Motor neuron (in vitro differentiated cells): Measurements from ENCODE around the gene PRPF38B. TPM values are rescaled to one million over a fixed set of nuclear protein-coding genes. Genes with fewer than 3 reads are reported as not detected.
A peak's percentile ranks its signal among the peaks of the same experiment; 100 is the strongest.

Experiments
- ATAC-seq, 8 experiments: fragments of 200-7000 bp; cut with Tn5 transposase; replicated peaks in 6 of 8; 2 replicates each; pipeline ENCODE4 v1.8.0; 2021; ENCODE audit warnings: mild to moderate bottlenecking in 8 of 8, moderate library complexity in 8 of 8
- H3K27ac ChIP-seq, 2 donors: fragments of 250-450 bp; sonication (Bioruptor Pico); 2 replicates each; pipeline ENCODE4 v1.9.0; 2021; ENCODE audit warnings: antibody characterized with exemption in 2 of 2, mild to moderate bottlenecking in 2 of 2, moderate library complexity in 1 of 2
- H3K4me1 ChIP-seq, 2 donors: fragments of 250-450 bp; sonication (Bioruptor Pico); replicated peaks in 1 of 2; 2 replicates each; pipeline ENCODE4 v1.6.1; 2021; ENCODE audit warnings: antibody characterized with exemption in 2 of 2, mild to moderate bottlenecking in 2 of 2, moderate library complexity in 1 of 2
- H3K4me3 ChIP-seq, 5 donors: fragments of 250-450 bp; sonication (Bioruptor Pico); 2 replicates each; pipeline ENCODE4 v1.9.0; 2021; ENCODE audit warnings: antibody characterized with exemption in 5 of 5, mild to moderate bottlenecking in 5 of 5, moderate library complexity in 4 of 5
- WGBS, 10 experiments: fragments of 450-650 bp; shearing (Covaris generic); methylation state at CpG; one replicate each; pipeline ENCODE4 v1.0.0; 2022; 5-methylcytosine and 5-hydroxymethylcytosine counted together
- in situ Hi-C, 9 experiments: fragments of 400-800 bp; cut with MboI; loops; one replicate each; pipeline ENCODE4 v1.15.0; 2021; ENCODE audit warnings: low sequenced_read_pairs in 9 of 9, low pct_unique_long_range_greater_than_20kb in 2 of 9; ENCODE audit not compliant: unreplicated experiment in 9 of 9
- total RNA-seq, 8 experiments: library from RNA; unstranded; fragments of 300-600 nt; gene quantifications; 2 replicates each; pipeline versions ENCODE4 v1.2.3 to v1.2.4, GENCODE V29; 2022

PRPF38B gene
- total RNA-seq, 8 experiments from 2014 or later: 22.0 to 61.4 (median 30.1) TPM

DNA sequence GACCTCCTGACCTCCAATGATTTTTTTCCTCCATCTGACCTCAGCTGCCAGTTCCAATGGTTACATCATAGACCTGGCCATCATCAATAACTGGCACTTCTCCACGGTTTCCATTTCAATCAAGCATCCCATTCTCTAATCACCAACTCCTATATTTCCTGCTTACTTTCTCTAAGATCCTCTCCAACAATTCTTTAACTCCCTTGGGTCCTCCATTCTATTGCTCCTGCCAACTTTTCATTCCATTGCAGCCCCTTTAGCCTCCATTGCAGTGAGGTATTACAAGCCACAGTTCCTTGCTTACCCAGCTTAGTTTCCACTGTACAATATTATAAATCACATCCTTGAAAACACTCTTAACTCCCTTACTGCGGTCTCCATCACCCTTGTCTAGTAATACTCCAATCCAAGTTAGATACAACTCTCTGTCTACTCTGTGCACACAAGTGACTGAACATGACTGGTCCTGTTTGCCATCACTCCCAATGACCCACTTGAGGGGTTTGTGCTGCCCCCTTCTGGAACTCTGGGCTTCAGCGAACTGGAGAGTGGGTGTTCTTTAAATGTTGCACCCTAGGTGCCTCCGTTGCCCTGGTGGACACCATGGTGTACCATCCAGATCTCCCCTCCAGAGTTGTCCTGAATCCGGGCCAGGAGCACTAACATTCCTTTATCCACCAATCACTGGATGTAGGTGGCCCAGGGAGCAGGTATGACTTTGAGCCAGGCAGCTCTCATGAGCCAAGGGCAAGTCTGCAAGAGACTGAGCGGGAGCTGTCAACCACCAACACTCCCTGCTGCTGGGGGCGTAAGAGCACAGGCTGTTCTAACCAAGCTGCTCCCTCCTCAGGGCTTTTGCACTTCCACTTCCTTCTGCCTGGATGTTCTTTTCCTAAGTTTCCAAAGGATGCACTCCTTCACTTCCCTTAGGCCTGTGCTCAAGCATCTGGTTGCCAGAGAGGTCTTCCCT lies 16.9 kb downstream of the PRPF38B start:
- peak in 1 of 8 experiments; percentile 33 for ATAC-seq
- 40 to 93% (median 80%) methylated on average over 1 to 7 of the region's 7 CpGs for WGBS, 10 experiments

DNA sequence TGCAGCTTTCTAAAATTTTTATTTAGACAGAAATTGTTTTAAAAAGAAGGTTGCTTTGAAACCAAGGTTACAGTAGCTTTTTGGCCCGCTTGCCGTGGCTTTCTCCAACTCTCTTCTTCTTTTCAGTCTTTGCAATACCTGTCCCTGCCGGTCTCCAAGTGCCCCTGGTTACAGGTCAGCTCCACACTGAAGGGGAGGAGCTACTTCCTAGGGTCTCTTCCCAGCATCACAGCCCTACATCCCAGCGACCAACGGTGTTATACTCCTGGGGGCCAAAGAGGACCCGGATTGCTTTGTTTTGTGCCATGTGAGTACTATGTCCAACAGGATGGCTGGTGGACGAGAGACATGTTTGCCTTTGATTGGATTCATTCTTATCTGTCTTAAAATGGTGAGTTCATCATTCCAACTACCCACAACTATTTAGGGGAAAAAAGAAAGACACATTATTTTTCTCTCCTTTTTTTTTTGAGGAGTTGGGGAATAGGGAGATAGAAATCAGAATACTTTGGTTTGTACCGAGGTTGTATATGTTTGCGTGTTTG lies 20.6 kb downstream of the PRPF38B start, which contains the start of gene FNDC7:
FNDC7 (plus strand) TSS at position 303 of the 545 bp plus-strand sequence; CDS start at position 329, 26 bp downstream.
- in situ Hi-C loops: no loop called here
- no peak for ATAC-seq
- Histone ChIP-seq H3K4me3 (no peak within 1 kb of the TSS), H3K4me1 (peaks cover 0 to 7% of the 10 kb centered on the region in 2 donors), H3K27ac (no peak within 1 kb of the TSS)
- 55 to 100% (median 69%) methylated on average over 2 to 9 of the region's 9 CpGs for WGBS, 10 experiments

More for the DNA sequence above, 16.9 kb downstream of the PRPF38B start:
- H3K27ac ChIP-seq: no peak overlapping the region
- H3K4me1 ChIP-seq: no peaks in the 10 kb centered on the region
- in situ Hi-C loops: no loop called here
- H3K4me3 ChIP-seq: no peak overlapping the region

DNA sequence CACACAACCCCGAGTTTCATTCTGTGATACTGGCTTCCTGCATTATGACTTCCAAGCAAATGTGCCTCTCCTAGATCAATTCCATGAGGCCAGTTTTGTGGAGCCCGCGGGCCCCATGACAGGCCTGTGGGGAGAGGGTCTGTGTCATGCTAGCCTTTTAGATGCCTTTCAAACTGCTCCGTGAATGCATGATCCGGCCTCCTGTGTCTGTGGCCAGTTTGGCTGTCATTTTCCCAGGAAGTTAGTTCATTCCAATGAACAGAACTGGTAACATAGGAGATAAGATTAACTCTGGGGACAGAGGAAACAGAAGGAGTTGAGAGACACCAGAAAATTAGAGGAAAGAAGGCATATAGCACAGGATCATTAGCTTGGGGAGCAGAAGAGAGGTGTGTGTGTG lies 23.8 kb downstream of the PRPF38B start:
- 60 to 91% (median 77%) methylated on average over 1 to 5 of the region's 5 CpGs; no CpG with 5 or more reads in 3 of the 10 experiments for WGBS, 10 experiments
- in situ Hi-C loops: no loop called here
- Histone ChIP-seq H3K27ac (no peak overlapping the region), H3K4me1 (peaks cover 14 to 24% of the 10 kb centered on the region in 2 donors), H3K4me3 (no peak overlapping the region)
- ATAC-seq: peak in 1 of 8 experiments; percentile 67

DNA sequence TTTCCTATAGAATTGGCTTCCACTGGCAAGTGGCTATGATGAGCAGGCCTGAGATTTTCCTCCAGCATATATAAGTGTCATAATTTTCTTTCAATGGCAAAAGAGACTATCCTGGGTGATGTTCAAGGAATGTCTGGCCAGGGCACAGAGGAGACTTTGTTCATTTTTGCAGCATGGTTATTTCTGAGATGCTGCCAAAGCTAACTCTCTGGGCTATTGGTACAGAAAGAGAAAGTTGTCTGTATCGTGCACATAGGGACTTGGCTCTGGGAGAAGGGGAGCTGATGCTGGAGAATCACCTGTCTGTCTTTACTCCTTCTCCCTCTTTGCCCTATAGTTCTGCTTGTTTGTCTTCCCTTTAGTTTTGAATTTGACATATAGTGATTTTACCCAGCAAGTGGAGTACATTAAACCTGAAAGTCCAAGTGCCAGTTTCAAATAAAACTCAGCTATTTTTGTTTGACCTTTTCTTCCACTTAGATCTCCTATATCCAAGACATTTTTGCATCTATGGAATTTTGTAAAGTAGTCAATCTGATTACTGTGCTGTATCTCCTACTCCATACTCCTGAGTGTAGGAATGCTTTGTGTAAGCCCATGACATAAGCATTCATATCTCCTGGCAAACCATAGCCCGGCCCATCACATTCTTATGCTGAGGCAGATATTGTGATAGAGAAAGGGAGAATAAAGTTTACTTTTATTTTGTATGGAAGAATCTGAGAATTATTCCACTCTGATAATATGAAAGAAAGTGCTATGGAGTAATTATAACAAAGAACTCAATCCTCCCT lies 24.5 kb downstream of the PRPF38B start:
- H3K4me1 ChIP-seq: peaks cover 14 to 24% of the 10 kb centered on the region in 2 donors
- H3K4me3 ChIP-seq: no peak overlapping the region
- peak in 1 of 8 experiments; percentile 35 for ATAC-seq
- H3K27ac ChIP-seq: no peak overlapping the region
- 76 to 100% (median 83%) methylated on average over 1 to 2 of the region's 2 CpGs; no CpG with 5 or more reads in 3 of the 10 experiments for WGBS, 10 experiments
- in situ Hi-C loops: no loop called here

DNA sequence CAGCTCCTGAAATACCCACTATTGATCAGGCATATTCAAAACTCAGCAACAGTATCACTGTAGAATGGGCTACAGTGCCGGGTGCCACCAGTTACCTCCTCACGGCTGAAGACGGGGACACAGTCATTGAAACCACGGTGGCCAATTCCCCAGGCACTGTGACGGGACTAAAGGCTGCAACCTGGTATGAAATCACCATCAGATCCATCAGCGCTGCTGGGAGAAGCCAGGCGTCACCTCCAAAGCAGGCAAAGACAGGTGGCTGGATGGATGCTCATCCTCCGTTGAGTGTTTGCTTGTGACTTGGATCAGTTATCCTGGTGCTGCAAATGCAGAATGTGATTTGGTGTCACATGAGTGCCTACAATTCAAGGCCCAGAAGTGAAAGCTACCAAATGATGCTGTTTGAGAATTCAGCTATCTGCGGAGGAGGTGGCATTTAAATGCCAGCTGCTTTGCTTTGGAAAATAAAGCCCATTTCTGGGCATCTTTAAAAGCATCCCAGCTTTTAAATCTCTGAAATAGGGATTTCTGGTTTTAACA lies 25.7 kb downstream of the PRPF38B start:
- in situ Hi-C loops: no loop called here
- peaks cover 14 to 24% of the 10 kb centered on the region in 2 donors for H3K4me1 ChIP-seq

DNA sequence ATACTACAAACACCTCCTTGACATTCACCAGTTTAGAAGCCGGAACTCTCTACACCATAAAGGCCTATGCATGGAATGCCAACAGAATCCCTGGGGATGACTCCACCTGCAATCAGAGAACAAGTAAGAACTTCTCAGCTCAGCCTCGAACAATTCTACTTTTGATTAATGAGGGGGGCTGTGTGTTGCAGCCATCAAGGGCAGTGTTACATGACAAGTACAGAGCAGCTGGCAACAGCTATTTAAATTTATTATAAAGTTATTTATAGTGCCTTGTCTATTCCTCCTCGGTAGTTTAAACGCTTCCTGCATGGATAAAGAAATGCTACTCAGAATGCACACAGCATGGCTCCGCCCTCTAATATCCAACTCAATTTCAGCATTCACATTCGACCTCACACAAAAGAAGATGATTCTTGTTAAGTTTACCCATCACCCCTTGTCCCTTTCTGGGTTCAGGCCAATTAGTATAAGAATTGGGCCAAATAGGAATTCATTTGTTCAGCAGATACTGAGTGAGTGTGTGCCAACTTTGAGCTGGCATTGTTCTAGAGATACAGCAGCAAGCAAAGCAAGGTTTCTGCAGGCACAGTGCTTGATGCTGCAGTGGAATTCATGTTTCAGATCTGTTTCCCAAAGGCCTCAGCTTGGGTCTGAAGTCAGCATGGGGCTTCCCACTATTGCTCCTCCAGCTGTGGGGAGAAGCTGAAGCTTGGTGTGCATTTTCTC lies 27.0 kb downstream of the PRPF38B start:
- Histone ChIP-seq H3K4me3 (no peak overlapping the region), H3K27ac (peak overlapping the region in 1 of 2 donors; percentile 18), H3K4me1 (peaks cover 14 to 24% of the 10 kb centered on the region in 2 donors)
- ATAC-seq: peak; percentile 2 to 76 (median 56)
- in situ Hi-C loops: no loop called here
- WGBS, 10 experiments: 10 to 66% (median 44%) methylated on average over 2 to 6 of the region's 6 CpGs; no CpG with 5 or more reads in 1 of the 10 experiments

More for the DNA sequence above, 25.7 kb downstream of the PRPF38B start:
- no peak overlapping the region for H3K27ac ChIP-seq
- ATAC-seq: no peak
- WGBS, 10 experiments: 50 to 100% (median 92%) methylated on average over 1 to 9 of the region's 9 CpGs; no CpG with 5 or more reads in 1 of the 10 experiments
- H3K4me3 ChIP-seq: no peak overlapping the region

DNA sequence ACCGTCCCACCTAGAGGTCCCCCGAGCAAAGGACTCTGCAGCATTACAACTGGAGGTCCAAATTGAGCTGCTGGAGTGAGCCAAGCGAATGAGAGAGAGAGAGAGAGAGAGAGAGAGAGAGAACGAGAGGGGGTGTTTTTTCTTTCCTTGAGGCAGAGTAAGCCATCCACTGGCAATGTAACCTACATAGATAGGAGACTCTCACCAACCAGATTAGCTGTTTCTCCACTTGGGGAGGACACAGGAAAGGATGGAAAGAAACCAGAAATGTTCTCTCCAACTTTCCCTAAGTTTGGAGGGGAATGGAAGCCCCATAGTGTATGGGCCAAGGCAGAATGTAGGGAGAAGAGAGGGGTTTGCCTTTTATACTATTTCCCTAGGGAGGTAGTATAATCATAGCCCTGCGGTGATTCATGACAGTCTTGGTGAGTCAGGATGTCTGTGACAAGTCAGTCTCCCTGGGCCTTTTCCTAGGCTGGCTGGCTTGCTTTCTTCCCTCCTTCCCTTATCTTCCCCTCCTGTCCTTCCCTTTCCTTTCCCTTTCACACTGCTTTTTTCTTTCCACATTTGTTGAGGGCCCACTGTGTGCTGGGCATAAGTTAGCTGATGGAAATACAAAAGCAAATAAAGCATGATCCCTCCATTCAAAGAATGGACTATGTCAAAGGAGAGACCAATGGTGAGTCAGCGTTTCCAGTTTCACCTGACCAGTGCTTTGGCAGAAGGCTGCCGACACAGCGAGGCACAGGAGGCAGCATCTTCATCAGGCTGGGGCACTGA lies 27.7 kb downstream of the PRPF38B start:
- WGBS, 10 experiments: 20 to 92% (median 81%) methylated on average over 1 to 7 of the region's 8 CpGs
- Histone ChIP-seq H3K27ac (peak overlapping the region; percentile 18 to 38), H3K4me1 (peaks cover 14 to 24% of the 10 kb centered on the region in 2 donors), H3K4me3 (no peak overlapping the region)
- ATAC-seq: peak in 7 of 8 experiments; percentile 80 to 94 (median 86)
- in situ Hi-C loops: no loop called here

DNA sequence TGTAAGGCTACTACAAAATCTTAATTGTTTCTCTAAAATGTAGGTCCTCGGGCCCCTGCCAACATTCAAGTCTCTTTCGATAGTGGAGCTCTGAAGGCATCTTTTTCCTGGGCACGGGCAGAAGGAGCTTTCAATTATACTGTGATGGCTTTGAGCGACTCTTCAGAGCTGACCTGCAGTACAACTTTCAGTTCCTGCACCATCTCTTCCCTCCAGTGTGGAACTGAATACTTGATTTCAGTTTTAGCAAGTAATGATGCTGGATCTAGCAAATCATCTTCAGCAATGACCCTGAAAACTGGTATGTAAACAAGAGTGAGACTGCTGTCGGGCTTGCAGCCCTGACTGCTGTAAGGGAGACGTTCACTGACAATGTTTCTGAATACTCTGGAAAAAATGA lies 30.2 kb downstream of the PRPF38B start:
- 41 to 96% (median 83%) methylated on average over 1 to 6 of the region's 6 CpGs; no CpG with 5 or more reads in 1 of the 10 experiments for WGBS, 10 experiments
- no peak for ATAC-seq
- H3K4me3 ChIP-seq: no peak overlapping the region
- in situ Hi-C loops: no loop called here
- peaks cover 14 to 17% of the 10 kb centered on the region in 2 donors for H3K4me1 ChIP-seq
- no peak overlapping the region for H3K27ac ChIP-seq

DNA sequence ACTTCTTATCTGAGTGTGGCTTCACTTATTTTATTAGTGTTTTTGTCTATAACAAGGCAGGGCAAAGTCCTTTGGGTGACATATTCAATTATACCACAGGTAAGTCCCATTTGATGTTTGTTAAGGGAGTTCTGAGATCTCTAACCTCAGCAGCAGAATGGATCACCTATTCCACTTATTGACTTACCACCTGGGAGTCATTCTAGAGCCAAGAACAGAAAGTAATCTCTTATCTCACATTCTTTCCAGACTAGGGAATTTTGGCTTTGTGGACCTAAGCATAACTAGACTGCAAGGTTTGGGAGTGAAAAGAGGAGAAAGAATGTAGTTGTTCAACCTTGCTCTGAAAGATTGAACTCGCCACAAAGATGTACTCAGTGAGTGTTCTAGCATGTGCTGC lies 33.8 kb downstream of the PRPF38B start:
- H3K4me3 ChIP-seq: no peak overlapping the region
- 0 to 100% (median 73%) methylated on average over 1 of the region's 1 CpG; no CpG with 5 or more reads in 4 of the 10 experiments for WGBS, 10 experiments
- no peak for ATAC-seq
- peaks cover 0 to 5% of the 10 kb centered on the region in 2 donors for H3K4me1 ChIP-seq
- in situ Hi-C loops: no loop called here
- H3K27ac ChIP-seq: no peak overlapping the region

DNA sequence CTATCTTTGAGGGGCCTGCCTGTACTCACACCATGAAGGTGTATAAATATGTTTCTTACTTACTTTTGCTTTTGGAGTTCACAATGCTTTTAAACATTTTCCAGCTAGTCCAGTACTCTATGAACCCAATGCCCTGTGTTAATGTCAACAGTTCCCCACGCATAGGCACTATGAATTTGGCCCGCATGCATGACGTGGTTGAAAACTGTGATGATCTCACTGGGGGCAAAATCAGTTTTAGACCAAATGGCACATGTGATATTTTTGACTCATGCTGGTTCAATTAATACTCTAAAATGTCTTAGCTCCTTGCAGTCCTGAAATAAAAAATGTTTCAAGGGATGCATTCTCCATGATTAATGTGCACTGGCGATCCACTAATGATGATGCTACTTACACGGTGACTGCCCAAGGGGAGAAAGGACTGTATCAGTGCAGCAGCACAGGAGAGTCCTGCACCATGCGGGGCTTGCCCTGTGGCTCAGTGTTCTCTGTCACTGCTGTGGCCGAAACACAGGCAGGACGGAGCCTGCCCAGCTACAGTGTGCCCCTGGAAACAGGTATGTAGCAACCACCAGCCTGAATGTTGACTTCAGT lies 36.3 kb downstream of the PRPF38B start:
- peak in 5 of 8 experiments; percentile 87 to 97 (median 91) for ATAC-seq
- Histone ChIP-seq H3K4me3 (no peak overlapping the region), H3K27ac (no peak overlapping the region), H3K4me1 (peaks cover 0 to 5% of the 10 kb centered on the region in 2 donors)
- in situ Hi-C loops: no loop called here
- WGBS, 10 experiments: 63 to 88% (median 82%) methylated on average over 2 to 8 of the region's 8 CpGs; no CpG with 5 or more reads in 2 of the 10 experiments

DNA sequence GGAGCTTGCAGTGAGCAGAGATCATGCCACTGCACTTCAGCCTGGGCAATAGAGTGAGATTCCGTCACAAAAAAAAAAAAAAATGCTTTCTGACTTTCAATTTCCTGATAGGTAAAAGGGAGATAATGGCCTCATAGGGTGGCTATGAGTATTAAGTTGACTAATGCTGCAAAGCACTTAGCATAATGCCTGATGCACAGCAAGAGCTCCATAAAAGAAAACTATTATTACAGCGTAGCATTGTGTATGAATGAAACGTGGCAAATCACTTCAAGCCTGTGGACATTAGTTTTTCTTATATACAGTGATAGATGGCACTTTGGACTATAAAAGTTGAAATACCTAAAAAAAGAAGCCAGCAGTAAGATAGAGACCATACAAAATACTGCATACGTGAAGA lies 37.4 kb downstream of the PRPF38B start:
- no peak overlapping the region for H3K4me3 ChIP-seq
- 56 to 100% (median 91%) methylated on average over 1 to 4 of the region's 4 CpGs for whole genome bisulfite sequencing, 10 experiments
- H3K4me1 ChIP-seq: peaks cover 0 to 5% of the 10 kb centered on the region in 2 donors
- ATAC-seq: peak in 5 of 8 experiments; percentile 16 to 74 (median 42)
- H3K27ac ChIP-seq: no peak overlapping the region
- in situ Hi-C loops: no loop called here
